22Rv1 (cell line): ENCODE results near the gene NPAS2.

ENCODE experiments used
- CTCF ChIP-seq: fragments of 450-650 bp; IDR thresholded peaks from 2 replicates; pipeline ENCODE4 v1.5.1; 2017; ENCODE audit warnings: mild to moderate bottlenecking
- ZFX ChIP-seq: fragments of 450-650 bp; IDR thresholded peaks from 2 replicates; pipeline ENCODE4 v1.6.1; 2017; ENCODE audit warnings: antibody characterized with exemption, borderline replicate concordance

GRCh38 chr2:101036562-101036961 is 216.6 kb downstream of the NPAS2 start:
- peak; percentile 75 for TF ChIP-seq CTCF
- no peak for TF ChIP-seq ZFX
